ENCODE measurements around the gene KDM6B. TPM values are rescaled to one million over a fixed set of nuclear protein-coding genes. Genes with fewer than 3 reads are reported as not detected.

Gene KDM6B
- total RNA-seq, 2 experiments from 2014 or later = 37.3 to 46.2 TPM

GRCh38 chr17:7823581-7824001 is 10.4 kb upstream of the KDM6B start:
- Mint-ChIP-seq H3K9me3 (ENCODE audit: low read depth) (no peaks in the 10 kb centered on the region), H3K27me3 (no peaks in the 10 kb centered on the region), H3K4me3 (no peak overlapping the region), H3K36me3 (ENCODE audit: low read depth) (no peaks in the 10 kb centered on the region), H3K27ac (no peak overlapping the region), H3K4me1 (peaks cover 3% of the 10 kb centered on the region)
- DNase-seq = no peak
- ChIA-PET POLR2A (no interaction called here), CTCF (interaction anchor here (0.7 to 3.1 kb wide), 8 partner anchors 9 to 223 kb away, joined by 3 to 15 read pairs (median 3); partner anchors contain the start of gene KDM6B)
- intact Hi-C loops (cut with DNase I, micrococcal nuclease) = loop anchor here (2.0 to 5.0 kb wide), 3 partner anchors 81 to 234 kb away; no protein-coding TSS in a partner anchor
- no peak for ATAC-seq

- Mint-ChIP-seq H3K4me1 (peaks cover 3% of the 10 kb centered on the region), H3K9me3 (ENCODE audit: low read depth) (no peaks in the 10 kb centered on the region), H3K27ac (no peak overlapping the region), H3K27me3 (no peaks in the 10 kb centered on the region), H3K4me3 (no peak overlapping the region), H3K36me3 (ENCODE audit: low read depth) (no peaks in the 10 kb centered on the region)
- intact Hi-C loops (cut with DNase I, micrococcal nuclease) = loop anchor here in 1 of 2 experiments (5.0 kb wide), 2 partner anchors 82 to 233 kb away; no protein-coding TSS in a partner anchor
- CTCF ChIA-PET = interaction anchor here (0.6 to 2.6 kb wide), 18 partner anchors 10 to 237 kb away, joined by 3 to 16 read pairs (median 5); partner anchors contain the start of genes CNTROB, KDM6B and TRAPPC1
- POLR2A ChIA-PET = interaction anchor here (0.6 kb wide), 1 partner anchor 236 kb away, joined by 4 read pairs; no protein-coding TSS in a partner anchor
- no peak for ATAC-seq
- DNase-seq = no peak
These were observed 9.7 kb upstream of the KDM6B start for GRCh38 chr17:7824021-7824924.

GRCh38 chr17:7825206-7825990 is 8.6 kb upstream of the KDM6B start:
- no peak overlapping the region for H3K4me3 Mint-ChIP-seq
- H3K9me3 Mint-ChIP-seq (ENCODE audit: low read depth) = no peaks in the 10 kb centered on the region
- DNase-seq (no peak), ATAC-seq (peak; percentile 72)
- H3K36me3 Mint-ChIP-seq (ENCODE audit: low read depth) = no peaks in the 10 kb centered on the region
- no peaks in the 10 kb centered on the region for H3K27me3 Mint-ChIP-seq
- ChIA-PET CTCF (interaction anchor here (0.6 to 2.6 kb wide), 20 partner anchors 9 to 236 kb away, joined by 3 to 16 read pairs (median 5); partner anchors contain the start of genes CNTROB, KDM6B and TRAPPC1), POLR2A (interaction anchor here (0.6 kb wide), 1 partner anchor 235 kb away, joined by 4 read pairs; no protein-coding TSS in a partner anchor)
- no peak overlapping the region for H3K27ac Mint-ChIP-seq
- peaks cover 3% of the 10 kb centered on the region for H3K4me1 Mint-ChIP-seq
- intact Hi-C loops (cut with DNase I, micrococcal nuclease) = no loop called here

- CTCF ChIA-PET = interaction anchor here (0.6 to 1.1 kb wide), 3 partner anchors 27 to 189 kb away, joined by 3 to 4 read pairs (median 4); partner anchors contain the start of genes CYB5D1 and NAA38
- POLR2A ChIA-PET = no interaction called here
- Mint-ChIP-seq H3K4me1 (peaks cover 6% of the 10 kb centered on the region), H3K9me3 (ENCODE audit: low read depth) (no peaks in the 10 kb centered on the region), H3K4me3 (no peak overlapping the region), H3K27ac (no peak overlapping the region), H3K36me3 (ENCODE audit: low read depth) (no peaks in the 10 kb centered on the region), H3K27me3 (no peaks in the 10 kb centered on the region)
- ATAC-seq = no peak
- intact Hi-C loops (cut with DNase I, micrococcal nuclease) = no loop called here
- no peak for DNase-seq
These were observed 3.4 kb upstream of the KDM6B start for GRCh38 chr17:7830616-7831015.

GRCh38 chr17:7831233-7831632 is 2.8 kb upstream of the KDM6B start:
- DNase-seq (no peak), ATAC-seq (no peak)
- POLR2A ChIA-PET = interaction anchor here (1.0 kb wide), 1 partner anchor 26 kb away, joined by 3 read pairs; the partner anchor contains the start of gene NAA38
- no peaks in the 10 kb centered on the region for H3K36me3 Mint-ChIP-seq (ENCODE audit: low read depth)
- H3K4me1 Mint-ChIP-seq = peaks cover 8% of the 10 kb centered on the region
- CTCF ChIA-PET = interaction anchor here (1.1 to 2.7 kb wide), 4 partner anchors 12 to 187 kb away, joined by 3 to 11 read pairs (median 4); partner anchors contain the start of genes CYB5D1 and NAA38
- intact Hi-C loops (cut with DNase I, micrococcal nuclease) = no loop called here
- no peaks in the 10 kb centered on the region for H3K9me3 Mint-ChIP-seq (ENCODE audit: low read depth)
- no peak overlapping the region for H3K27ac Mint-ChIP-seq
- no peaks in the 10 kb centered on the region for H3K27me3 Mint-ChIP-seq
- no peak overlapping the region for H3K4me3 Mint-ChIP-seq

GRCh38 chr17:7832431-7832830 is 1.6 kb upstream of the KDM6B start:
- ChIA-PET CTCF (interaction anchor here (1.1 to 2.7 kb wide), 4 partner anchors 10 to 158 kb away, joined by 3 to 15 read pairs (median 7); no protein-coding TSS in a partner anchor), POLR2A (interaction anchor here (1.0 kb wide), 1 partner anchor 25 kb away, joined by 3 read pairs; the partner anchor contains the start of gene NAA38)
- Mint-ChIP-seq H3K9me3 (ENCODE audit: low read depth) (no peaks in the 10 kb centered on the region), H3K4me1 (peaks cover 18% of the 10 kb centered on the region), H3K4me3 (no peak overlapping the region), H3K27ac (no peak overlapping the region), H3K27me3 (no peaks in the 10 kb centered on the region), H3K36me3 (ENCODE audit: low read depth) (no peaks in the 10 kb centered on the region)
- intact Hi-C loops (cut with DNase I, micrococcal nuclease) = no loop called here
- ATAC-seq (no peak), DNase-seq (no peak)

GRCh38 chr17:7833011-7833794 is 814 bp upstream of the KDM6B start:
- ATAC-seq = no peak
- ChIA-PET POLR2A (interaction anchor here (0.6 to 1.4 kb wide), 4 partner anchors 11 to 99 kb away, joined by 3 to 5 read pairs (median 4); partner anchors contain the start of genes CNTROB, CYB5D1, NAA38 and TRAPPC1), CTCF (interaction anchor here (0.6 to 3.3 kb wide), 10 partner anchors 8 to 157 kb away, joined by 3 to 20 read pairs (median 9); partner anchors contain the start of gene NAA38)
- Mint-ChIP-seq H3K36me3 (ENCODE audit: low read depth) (no peaks in the 10 kb centered on the region), H3K9me3 (ENCODE audit: low read depth) (no peaks in the 10 kb centered on the region), H3K27me3 (no peaks in the 10 kb centered on the region), H3K27ac (no peak overlapping the region), H3K4me3 (peak overlapping the region; percentile 93), H3K4me1 (peaks cover 23% of the 10 kb centered on the region)
- intact Hi-C loops (cut with DNase I, micrococcal nuclease) = no loop called here
- DNase-seq = no peak

- DNase-seq = peak; percentile 71
- H3K4me1 Mint-ChIP-seq = peaks cover 36% of the 10 kb centered on the region
- H3K4me3 Mint-ChIP-seq = peak overlapping the region; percentile 93
- intact Hi-C loops (cut with DNase I, micrococcal nuclease) = loop anchor here (2.0 kb wide), 7 partner anchors 52 to 454 kb away; partner anchors contain the start of genes ALOXE3 (in 1 of the 2), POLR2A (in 1 of the 2) and RANGRF (in 1 of the 2)
- ATAC-seq = peak; percentile 2
- POLR2A ChIA-PET = interaction anchor here (1.0 to 1.2 kb wide), 2 partner anchors 23 to 251 kb away, joined by 3 read pairs; partner anchors contain the start of genes MPDU1 and NAA38
- CTCF ChIA-PET = interaction anchor here (0.6 to 3.3 kb wide), 13 partner anchors 9 to 239 kb away, joined by 3 to 20 read pairs (median 5); partner anchors contain the start of genes CNTROB, NAA38, TP53 and TRAPPC1
- H3K27me3 Mint-ChIP-seq = no peaks in the 10 kb centered on the region
- H3K27ac Mint-ChIP-seq = peak overlapping the region; percentile 91
- H3K9me3 Mint-ChIP-seq (ENCODE audit: low read depth) = no peaks in the 10 kb centered on the region
- H3K36me3 Mint-ChIP-seq (ENCODE audit: low read depth) = peaks cover 2% of the 10 kb centered on the region
These were observed 532 bp downstream of the KDM6B start for GRCh38 chr17:7834542-7834956.

- Mint-ChIP-seq H3K4me1 (peaks cover 42% of the 10 kb centered on the region), H3K4me3 (peak overlapping the region; percentile 93), H3K27me3 (no peaks in the 10 kb centered on the region), H3K36me3 (ENCODE audit: low read depth) (peaks cover 4% of the 10 kb centered on the region), H3K27ac (peak overlapping the region; percentile 91), H3K9me3 (ENCODE audit: low read depth) (no peaks in the 10 kb centered on the region)
- peak; percentile 57 for ATAC-seq
- DNase-seq = peak; percentile 96
- ChIA-PET POLR2A (interaction anchor here (0.5 to 1.2 kb wide), 6 partner anchors 10 to 357 kb away, joined by 3 to 5 read pairs (median 3); partner anchors contain the start of genes MPDU1, NAA38 and TP53), CTCF (interaction anchor here (0.6 to 3.3 kb wide), 19 partner anchors 10 to 448 kb away, joined by 3 to 20 read pairs (median 4); partner anchors contain the start of genes CNTROB, NAA38, TP53 and TRAPPC1)
- intact Hi-C loops (cut with DNase I, micrococcal nuclease) = loop anchor here (1.0 to 2.0 kb wide), 13 partner anchors 9 to 454 kb away; partner anchors contain the start of genes NAA38 (in 2 of the 2), ALOXE3 (in 1 of the 2), POLR2A (in 1 of the 2) and RANGRF (in 1 of the 2)
These were observed 1.2 kb downstream of the KDM6B start for GRCh38 chr17:7834957-7835813.

All from activated CD4-positive, alpha-beta T cell treated with anti-CD3 and anti-CD28 coated beads for 36 hours (primary cell).